ENCODE results near the gene S1PR4. TPM values are rescaled to one million over a fixed set of nuclear protein-coding genes. Genes with fewer than 3 reads are reported as not detected.

Gene S1PR4
- total and polyA plus RNA-seq, 2 donors (not counting 1 experiment from before 2014, with no cell fraction given) = 84.2 to 129 TPM

GRCh38 chr19:3210347-3211017 lies 31.9 kb downstream of the S1PR4 start:
- H3K9ac ChIP-seq (ENCODE audit: low read length) = no peak overlapping the region
- ATAC-seq (ENCODE audit: low read depth) (peak; percentile 91), DNase-seq (peak; percentile 72)
- H3K9me3 Mint-ChIP-seq (ENCODE audit: insufficient read depth) = no peaks in the 10 kb centered on the region
- H3K4me2 ChIP-seq (replicated peaks; ENCODE audit: low read depth, low read length, poor library complexity, severe bottlenecking) = no peak overlapping the region
- POLR2A ChIA-PET = interaction anchor here (0.5 kb wide), 1 partner anchor 9 kb away, joined by 4 read pairs; no protein-coding TSS in a partner anchor
- H3K27ac ChIP-seq (ENCODE audit: low read length in 2 of 2) = no peak overlapping the region
- no peaks in the 10 kb centered on the region for H3K4me1 ChIP-seq (ENCODE audit: control insufficient read depth in 2 of 2, insufficient read depth in 2 of 2, low read length in 2 of 2)
- H2AFZ ChIP-seq (ENCODE audit: insufficient read depth, low read depth, low read length, poor library complexity, severe bottlenecking) = no peak overlapping the region
- peaks cover 0 to 17% of the 10 kb centered on the region in 2 experiments for H3K36me3 ChIP-seq (replicated peaks in 1 of 2; ENCODE audit: control extremely low read depth in 1 of 2, control insufficient read depth in 1 of 2, extremely low read depth in 1 of 2, insufficient read depth in 2 of 2, low read length in 1 of 2)
- H3K79me2 ChIP-seq (ENCODE audit: control insufficient read depth, insufficient read depth, low read length) = no peaks in the 10 kb centered on the region
- TF ChIP-seq, protein P1, sequence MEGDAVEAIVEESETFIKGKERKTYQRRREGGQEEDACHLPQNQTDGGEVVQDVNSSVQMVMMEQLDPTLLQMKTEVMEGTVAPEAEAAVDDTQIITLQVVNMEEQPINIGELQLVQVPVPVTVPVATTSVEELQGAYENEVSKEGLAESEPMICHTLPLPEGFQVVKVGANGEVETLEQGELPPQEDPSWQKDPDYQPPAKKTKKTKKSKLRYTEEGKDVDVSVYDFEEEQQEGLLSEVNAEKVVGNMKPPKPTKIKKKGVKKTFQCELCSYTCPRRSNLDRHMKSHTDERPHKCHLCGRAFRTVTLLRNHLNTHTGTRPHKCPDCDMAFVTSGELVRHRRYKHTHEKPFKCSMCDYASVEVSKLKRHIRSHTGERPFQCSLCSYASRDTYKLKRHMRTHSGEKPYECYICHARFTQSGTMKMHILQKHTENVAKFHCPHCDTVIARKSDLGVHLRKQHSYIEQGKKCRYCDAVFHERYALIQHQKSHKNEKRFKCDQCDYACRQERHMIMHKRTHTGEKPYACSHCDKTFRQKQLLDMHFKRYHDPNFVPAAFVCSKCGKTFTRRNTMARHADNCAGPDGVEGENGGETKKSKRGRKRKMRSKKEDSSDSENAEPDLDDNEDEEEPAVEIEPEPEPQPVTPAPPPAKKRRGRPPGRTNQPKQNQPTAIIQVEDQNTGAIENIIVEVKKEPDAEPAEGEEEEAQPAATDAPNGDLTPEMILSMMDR (IDR thresholded peaks at IDR 0.05) = peak; percentile 75
- no peak for TF ChIP-seq EZH2 (IDR thresholded peaks at IDR 0.05; ENCODE audit: borderline replicate concordance, insufficient read depth, low read depth, low read length, poor library complexity, severe bottlenecking)
- intact Hi-C loops (cut with micrococcal nuclease) = loop anchor here (1.0 kb wide), 1 partner anchor 31 kb away; no protein-coding TSS in a partner anchor
- H3K9me3 ChIP-seq (ENCODE audit: control extremely low read depth in 1 of 3, control insufficient read depth in 2 of 3, insufficient read depth in 1 of 3, low read length in 2 of 3) = no peaks in the 10 kb centered on the region
- H3K4me3 Mint-ChIP-seq = no peak overlapping the region
- peak overlapping the region; percentile 59 for H3K27ac Mint-ChIP-seq
- WGBS (ENCODE audit: insufficient coverage) = 44% methylated on average over 17 of the region's 20 CpGs
- H3K27me3 ChIP-seq (replicated peaks in 1 of 4; ENCODE audit: control extremely low read depth in 1 of 4, control insufficient read depth in 3 of 4, insufficient read depth in 4 of 4, low read length in 3 of 4) = no peaks in the 10 kb centered on the region
- peaks cover 4% of the 10 kb centered on the region for H3K4me1 Mint-ChIP-seq
- no peaks in the 10 kb centered on the region for H3K27me3 Mint-ChIP-seq
- H4K20me1 ChIP-seq (ENCODE audit: control insufficient read depth, insufficient read depth, low read length, poor library complexity, severe bottlenecking) = peaks cover 6% of the 10 kb centered on the region
- CTCF ChIA-PET = interaction anchor here (1.4 to 1.9 kb wide), 4 partner anchors 25 to 323 kb away, joined by 4 to 11 read pairs (median 4); partner anchors contain the start of gene NCLN
- H3K4me3 ChIP-seq (ENCODE audit: control extremely low read depth in 1 of 5, extremely low read depth in 1 of 5, insufficient read depth in 1 of 5, low read depth in 2 of 5, low read length in 4 of 5) = no peak overlapping the region

DNA sequence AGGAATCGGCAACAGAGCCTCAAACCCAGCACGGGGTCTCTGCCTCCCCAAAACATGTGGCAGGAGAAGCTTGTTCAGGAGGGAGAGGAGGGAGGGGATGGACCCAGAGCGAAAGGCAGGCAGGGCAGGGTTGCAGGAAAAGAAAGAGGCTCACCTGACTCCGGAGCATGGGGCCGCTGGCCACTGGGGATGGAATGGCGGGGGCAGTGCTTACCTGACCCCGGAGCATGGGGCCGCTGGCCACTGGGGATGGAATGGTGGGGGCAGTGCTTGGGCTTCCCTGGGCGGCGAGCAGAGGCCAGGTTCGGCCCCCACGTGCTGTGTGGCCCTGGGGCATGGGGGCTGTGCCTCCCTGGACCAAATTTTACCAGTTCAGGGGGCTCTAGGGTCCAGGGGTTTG lies 32.6 kb downstream of the S1PR4 start:
- no peak for TF ChIP-seq EZH2 (IDR thresholded peaks at IDR 0.05; ENCODE audit: borderline replicate concordance, insufficient read depth, low read depth, low read length, poor library complexity, severe bottlenecking)
- TF ChIP-seq, protein P1 (IDR thresholded peaks at IDR 0.05) = no peak
- CTCF ChIA-PET = interaction anchor here (0.7 to 1.9 kb wide), 4 partner anchors 11 to 324 kb away, joined by 3 to 11 read pairs (median 4); no protein-coding TSS in a partner anchor
- H3K27me3 ChIP-seq (replicated peaks in 1 of 4; ENCODE audit: control extremely low read depth in 1 of 4, control insufficient read depth in 3 of 4, insufficient read depth in 4 of 4, low read length in 3 of 4) = no peaks in the 10 kb centered on the region
- no peak overlapping the region for H3K4me3 Mint-ChIP-seq
- DNase-seq (no peak), ATAC-seq (ENCODE audit: low read depth) (no peak)
- no peak overlapping the region for H3K4me3 ChIP-seq (ENCODE audit: control extremely low read depth in 1 of 5, extremely low read depth in 1 of 5, insufficient read depth in 1 of 5, low read depth in 2 of 5, low read length in 4 of 5)
- H2AFZ ChIP-seq (ENCODE audit: insufficient read depth, low read depth, low read length, poor library complexity, severe bottlenecking) = no peak overlapping the region
- 91% methylated on average over 7 of the region's 12 CpGs for WGBS (ENCODE audit: insufficient coverage)
- H3K36me3 ChIP-seq (replicated peaks in 1 of 2; ENCODE audit: control extremely low read depth in 1 of 2, control insufficient read depth in 1 of 2, extremely low read depth in 1 of 2, insufficient read depth in 2 of 2, low read length in 1 of 2) = peaks cover 0 to 16% of the 10 kb centered on the region in 2 experiments
- H3K9me3 ChIP-seq (ENCODE audit: control extremely low read depth in 1 of 3, control insufficient read depth in 2 of 3, insufficient read depth in 1 of 3, low read length in 2 of 3) = no peaks in the 10 kb centered on the region
- POLR2A ChIA-PET = no interaction called here
- H3K27me3 Mint-ChIP-seq = no peaks in the 10 kb centered on the region
- H3K79me2 ChIP-seq (ENCODE audit: control insufficient read depth, insufficient read depth, low read length) = no peaks in the 10 kb centered on the region
- peaks cover 4% of the 10 kb centered on the region for H3K4me1 Mint-ChIP-seq
- H3K9me3 Mint-ChIP-seq (ENCODE audit: insufficient read depth) = no peaks in the 10 kb centered on the region
- H3K27ac ChIP-seq (ENCODE audit: low read length in 2 of 2) = no peak overlapping the region
- H3K4me1 ChIP-seq (ENCODE audit: control insufficient read depth in 2 of 2, insufficient read depth in 2 of 2, low read length in 2 of 2) = no peaks in the 10 kb centered on the region
- no peak overlapping the region for H3K9ac ChIP-seq (ENCODE audit: low read length)
- H3K4me2 ChIP-seq (replicated peaks; ENCODE audit: low read depth, low read length, poor library complexity, severe bottlenecking) = no peak overlapping the region
- H4K20me1 ChIP-seq (ENCODE audit: control insufficient read depth, insufficient read depth, low read length, poor library complexity, severe bottlenecking) = peaks cover 6% of the 10 kb centered on the region
- intact Hi-C loops (cut with micrococcal nuclease) = no loop called here
- H3K27ac Mint-ChIP-seq = no peak overlapping the region

All from B cell (primary cell).